NCI-H460 (cell line): ENCODE measurements around the gene ZFP37. TPM values are rescaled to one million over a fixed set of nuclear protein-coding genes. Genes with fewer than 3 reads are reported as not detected.

Source experiments
- total RNA-seq: library from RNA; depleted of rRNA; stranded (reverse); fragments of >200 nt; shearing (Covaris generic); gene quantifications from 2 replicates; pipeline ENCODE4 v1.2.3, GENCODE V29; 2014; rRNA removed

The ZFP37 gene
- total RNA-seq, 1 experiment from 2014 or later, result not detected

Other genes with a start within 250 kb of the ZFP37 start
- gene SLC46A2, start 165.8 kb downstream of the ZFP37 start, total RNA-seq, result not detected in 2 replicates
- gene ZNF883, start 44.5 kb downstream of the ZFP37 start, total RNA-seq, result not detected in 2 replicates
- 5.2 and 5.6 TPM in 2 replicates for gene SLC31A2, start 94.3 kb upstream of the ZFP37 start, total RNA-seq
- 15.7 and 16.8 TPM in 2 replicates for gene FKBP15, start 164.6 kb upstream of the ZFP37 start, total RNA-seq
- gene SLC31A1, start 164.8 kb upstream of the ZFP37 start, total RNA-seq, result 55.1 and 68.3 TPM in 2 replicates
- 74.6 and 89.3 TPM in 2 replicates for gene CDC26, start 218.8 kb upstream of the ZFP37 start, total RNA-seq
- 51.0 and 51.7 TPM in 2 replicates for gene PRPF4, start 218.9 kb upstream of the ZFP37 start, total RNA-seq
- 0.32 TPM in 1 of 2 replicates, not detected in the other for gene RNF183, start 246.7 kb upstream of the ZFP37 start, total RNA-seq